Measurements from ENCODE around the gene IQUB. TPM values are rescaled to one million over a fixed set of nuclear protein-coding genes. Genes with fewer than 3 reads are reported as not detected.
"Not testable (repeated sequence)": the region's sequence is repeated elsewhere in the genome, so short reads cannot be mapped to it uniquely, and the experiment has no call there.

The IQUB gene
- total RNA-seq, 1 donor from 2014 or later: 1.2 TPM

DNA sequence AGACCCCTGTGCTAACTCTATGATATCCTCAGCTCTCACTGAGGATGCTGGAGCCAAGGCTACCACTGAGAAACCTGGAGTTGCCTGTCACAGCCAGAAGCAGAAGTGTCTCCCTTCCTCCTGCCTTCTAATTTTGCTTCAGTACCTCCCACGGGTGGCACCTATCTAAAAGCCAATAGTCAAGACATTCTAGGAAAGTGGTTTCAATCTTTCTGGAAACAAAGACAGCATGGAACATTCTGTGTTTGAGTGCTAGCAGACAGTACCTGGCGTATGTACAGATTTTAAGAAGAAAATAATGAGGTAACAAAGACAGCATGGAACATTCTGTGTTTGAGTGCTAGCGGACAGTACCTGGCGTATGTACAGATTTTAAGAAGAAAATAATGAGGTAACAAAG lies 126.4 kb downstream of the IQUB start:
- not testable (repeated sequence) for DNase-seq

Small RNA genes lying within 50 kb of the gene (small RNA-seq; reads per million reads assigned to genes)
- not detected for gene RNU6-296P (ENCODE audit: low replicate concordance)

Other genes starting within 250 kb of the IQUB start
- 133 TPM for gene NDUFA5, start 23.2 kb upstream of the IQUB start, total RNA-seq
- 10.8 TPM for gene ASB15, start 67.2 kb upstream of the IQUB start, total RNA-seq
- gene LMOD2, start 121.3 kb upstream of the IQUB start, total RNA-seq: 135 TPM
- gene WASL, start 214.4 kb upstream of the IQUB start, total RNA-seq: 30.6 TPM